ENCODE results near the gene RASSF5.

- no peak for TF ChIP-seq EZH2 (IDR thresholded peaks at IDR 0.05; ENCODE audit: borderline replicate concordance, low read depth, low read length)
- TF ChIP-seq, protein P1, sequence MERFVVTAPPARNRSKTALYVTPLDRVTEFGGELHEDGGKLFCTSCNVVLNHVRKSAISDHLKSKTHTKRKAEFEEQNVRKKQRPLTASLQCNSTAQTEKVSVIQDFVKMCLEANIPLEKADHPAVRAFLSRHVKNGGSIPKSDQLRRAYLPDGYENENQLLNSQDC (CRISPR knock-in tag; IDR thresholded peaks at IDR 0.05): no peak
- TF ChIP-seq CTCF (IDR thresholded peaks at IDR 0.05 in 2 of 3, conservative IDR thresholded peaks at IDR 0.05 in 1 of 3; ENCODE audit: insufficient read depth in 2 of 3, low read depth in 1 of 3, low read length in 3 of 3): no peak
- TF ChIP-seq FOS (IDR thresholded peaks at IDR 0.05; ENCODE audit: extremely low read depth, insufficient read length): no peak
- TF ChIP-seq PKNOX1 (IDR thresholded peaks at IDR 0.05): no peak
- TF ChIP-seq YY1 (IDR thresholded peaks at IDR 0.05; ENCODE audit: borderline replicate concordance in 1 of 3, control insufficient read depth in 1 of 3, extremely low read depth in 1 of 3, insufficient read depth in 3 of 3, insufficient read length in 1 of 3, insufficient replicate concordance in 2 of 3, low read depth in 1 of 3, low read length in 2 of 3): no peak
- no peak for TF ChIP-seq GABPA (tag; conservative IDR thresholded peaks at IDR 0.05; ENCODE audit: low read depth)
- TF ChIP-seq ZC3H4 (CRISPR knock-in tag; IDR thresholded peaks at IDR 0.05; ENCODE audit: borderline replicate concordance): no peak
- TF ChIP-seq, protein P2, sequence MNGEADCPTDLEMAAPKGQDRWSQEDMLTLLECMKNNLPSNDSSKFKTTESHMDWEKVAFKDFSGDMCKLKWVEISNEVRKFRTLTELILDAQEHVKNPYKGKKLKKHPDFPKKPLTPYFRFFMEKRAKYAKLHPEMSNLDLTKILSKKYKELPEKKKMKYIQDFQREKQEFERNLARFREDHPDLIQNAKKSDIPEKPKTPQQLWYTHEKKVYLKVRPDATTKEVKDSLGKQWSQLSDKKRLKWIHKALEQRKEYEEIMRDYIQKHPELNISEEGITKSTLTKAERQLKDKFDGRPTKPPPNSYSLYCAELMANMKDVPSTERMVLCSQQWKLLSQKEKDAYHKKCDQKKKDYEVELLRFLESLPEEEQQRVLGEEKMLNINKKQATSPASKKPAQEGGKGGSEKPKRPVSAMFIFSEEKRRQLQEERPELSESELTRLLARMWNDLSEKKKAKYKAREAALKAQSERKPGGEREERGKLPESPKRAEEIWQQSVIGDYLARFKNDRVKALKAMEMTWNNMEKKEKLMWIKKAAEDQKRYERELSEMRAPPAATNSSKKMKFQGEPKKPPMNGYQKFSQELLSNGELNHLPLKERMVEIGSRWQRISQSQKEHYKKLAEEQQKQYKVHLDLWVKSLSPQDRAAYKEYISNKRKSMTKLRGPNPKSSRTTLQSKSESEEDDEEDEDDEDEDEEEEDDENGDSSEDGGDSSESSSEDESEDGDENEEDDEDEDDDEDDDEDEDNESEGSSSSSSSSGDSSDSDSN (IDR thresholded peaks at IDR 0.05; ENCODE audit: borderline replicate concordance in 1 of 2, low read depth in 2 of 2, low read length in 2 of 2): no peak
- no peak for TF ChIP-seq SIX5 (IDR thresholded peaks at IDR 0.05; ENCODE audit: borderline replicate concordance in 1 of 2, insufficient read depth in 1 of 2, low read depth in 1 of 2, low read length in 2 of 2)
- TF ChIP-seq ZFPM2 (CRISPR knock-in tag; IDR thresholded peaks at IDR 0.05): no peak
- TF ChIP-seq BACH1 (tag; IDR thresholded peaks at IDR 0.05): no peak
These were observed 14.7 kb upstream of the RASSF5 start for GRCh38 chr1:206492589-206492988.

Measured in K562 (cell line).